Measurements from ENCODE around the gene PRDM1. TPM values are rescaled to one million over a fixed set of nuclear protein-coding genes. Genes with fewer than 3 reads are reported as not detected.

PRDM1 gene
- total RNA-seq, 2 donors from 2014 or later: 1.3 to 2.6 TPM

GRCh38 chr6:106158816-106159215 is 72.7 kb downstream of the PRDM1 start:
- no peaks in the 10 kb centered on the region for H3K36me3 ChIP-seq (replicated peaks in 1 of 2; ENCODE audit: insufficient read depth in 1 of 2, low read depth in 2 of 2)
- WGBS, 2 donors: 43 to 100% methylated on average over 1 of the region's 1 CpG
- H3K4me3 ChIP-seq: no peak overlapping the region
- TF ChIP-seq CTCF (IDR thresholded peaks at IDR 0.05) (no peak), POLR2A (IDR thresholded peaks at IDR 0.05) (no peak)
- H3K9me3 ChIP-seq: no peaks in the 10 kb centered on the region
- intact Hi-C loops (cut with DNase I): no loop called here
- H3K4me1 ChIP-seq: no peaks in the 10 kb centered on the region
- H3K27ac ChIP-seq: no peak overlapping the region
- DNase-seq (no peak), ATAC-seq (no peak)
- no peaks in the 10 kb centered on the region for H3K27me3 ChIP-seq

Other genes starting within 250 kb of the PRDM1 start
- gene ATG5, start 239.4 kb downstream of the PRDM1 start, total RNA-seq: 10 to 100 TPM; 21.1 to 26.5 TPM

Data from body of pancreas (tissue), 4 donors.